Measurements from ENCODE around the gene CASP5.

The CASP5 gene

DNA sequence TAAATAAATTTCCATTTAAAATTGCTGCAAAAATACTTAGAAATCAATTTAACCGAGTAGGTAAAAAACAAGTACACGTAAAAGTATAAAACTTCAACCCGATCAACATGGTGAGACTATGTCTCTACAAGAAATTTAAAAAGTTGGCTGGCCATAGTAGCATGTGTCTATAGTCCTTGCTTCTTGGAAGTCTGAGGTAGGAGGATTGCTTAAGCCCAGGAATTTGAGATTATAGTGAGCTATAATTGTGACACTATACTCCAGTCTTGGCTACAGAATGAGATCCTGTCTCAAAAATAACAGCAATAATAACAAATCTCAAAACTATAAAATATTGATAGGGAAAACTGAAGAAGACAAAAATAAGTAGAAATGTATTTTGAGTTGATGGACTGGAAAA is 65.7 kb downstream of the CASP5 start:
- Histone ChIP-seq H4K20me1 (ENCODE audit: insufficient read depth, low read length) (peaks cover 4% of the 10 kb centered on the region; the same call in 1 of the 2 replicates), H2AFZ (ENCODE audit: low read depth, low read length) (no peak overlapping the region), H3K9me3 (ENCODE audit: insufficient read depth, low read length, severe bottlenecking) (peaks cover 2% of the 10 kb centered on the region), H3K4me1 (ENCODE audit: insufficient read depth, low read length) (peaks cover 5% of the 10 kb centered on the region; the same call in 1 of the 2 replicates), H3K4me3 (ENCODE audit: low read depth in 1 of 2, low read length in 2 of 2) (no peak overlapping the region), H3K36me3 (ENCODE audit: insufficient read depth, low read length) (peaks cover 44% of the 10 kb centered on the region), H3K27ac (ENCODE audit: low read length) (no peak overlapping the region), H3K9ac (ENCODE audit: low read depth, low read length) (no peak overlapping the region), H3K4me2 (ENCODE audit: insufficient read depth, low read length) (no peak overlapping the region), H3K79me2 (ENCODE audit: insufficient read depth, low read length) (peaks cover 84% of the 10 kb centered on the region), H3K27me3 (ENCODE audit: insufficient read depth, low read length, poor library complexity) (no peaks in the 10 kb centered on the region)
- TF ChIP-seq, protein P1, sequence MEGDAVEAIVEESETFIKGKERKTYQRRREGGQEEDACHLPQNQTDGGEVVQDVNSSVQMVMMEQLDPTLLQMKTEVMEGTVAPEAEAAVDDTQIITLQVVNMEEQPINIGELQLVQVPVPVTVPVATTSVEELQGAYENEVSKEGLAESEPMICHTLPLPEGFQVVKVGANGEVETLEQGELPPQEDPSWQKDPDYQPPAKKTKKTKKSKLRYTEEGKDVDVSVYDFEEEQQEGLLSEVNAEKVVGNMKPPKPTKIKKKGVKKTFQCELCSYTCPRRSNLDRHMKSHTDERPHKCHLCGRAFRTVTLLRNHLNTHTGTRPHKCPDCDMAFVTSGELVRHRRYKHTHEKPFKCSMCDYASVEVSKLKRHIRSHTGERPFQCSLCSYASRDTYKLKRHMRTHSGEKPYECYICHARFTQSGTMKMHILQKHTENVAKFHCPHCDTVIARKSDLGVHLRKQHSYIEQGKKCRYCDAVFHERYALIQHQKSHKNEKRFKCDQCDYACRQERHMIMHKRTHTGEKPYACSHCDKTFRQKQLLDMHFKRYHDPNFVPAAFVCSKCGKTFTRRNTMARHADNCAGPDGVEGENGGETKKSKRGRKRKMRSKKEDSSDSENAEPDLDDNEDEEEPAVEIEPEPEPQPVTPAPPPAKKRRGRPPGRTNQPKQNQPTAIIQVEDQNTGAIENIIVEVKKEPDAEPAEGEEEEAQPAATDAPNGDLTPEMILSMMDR (IDR thresholded peaks at IDR 0.05; ENCODE audit: borderline replicate concordance, extremely low read depth, low read length, poor library complexity, severe bottlenecking) = no peak
- TF ChIP-seq EZH2 (IDR thresholded peaks at IDR 0.05; ENCODE audit: borderline replicate concordance, low read depth, low read length, severe bottlenecking) = no peak
- ATAC-seq (ENCODE audit: insufficient read depth, low read depth) (no peak), DNase-seq (no peak)

GRCh38 chr11:104956528-104956927 is 66.4 kb downstream of the CASP5 start:
- Histone ChIP-seq H2AFZ (ENCODE audit: low read depth, low read length) (no peak overlapping the region), H3K79me2 (ENCODE audit: insufficient read depth, low read length) (peaks cover 77% of the 10 kb centered on the region), H3K4me3 (ENCODE audit: low read depth in 1 of 2, low read length in 2 of 2) (no peak overlapping the region), H3K9ac (ENCODE audit: low read depth, low read length) (no peak overlapping the region), H3K4me2 (ENCODE audit: insufficient read depth, low read length) (no peak overlapping the region), H3K4me1 (ENCODE audit: insufficient read depth, low read length) (peaks cover 5% of the 10 kb centered on the region; the same call in 1 of the 2 replicates), H3K36me3 (ENCODE audit: insufficient read depth, low read length) (peaks cover 44% of the 10 kb centered on the region), H3K27ac (ENCODE audit: low read length) (no peak overlapping the region), H4K20me1 (ENCODE audit: insufficient read depth, low read length) (peaks cover 4% of the 10 kb centered on the region; the same call in 1 of the 2 replicates), H3K9me3 (ENCODE audit: insufficient read depth, low read length, severe bottlenecking) (no peaks in the 10 kb centered on the region), H3K27me3 (ENCODE audit: insufficient read depth, low read length, poor library complexity) (no peaks in the 10 kb centered on the region)
- DNase-seq (no peak), ATAC-seq (ENCODE audit: insufficient read depth, low read depth) (no peak)
- TF ChIP-seq, protein P1 (IDR thresholded peaks at IDR 0.05; ENCODE audit: borderline replicate concordance, extremely low read depth, low read length, poor library complexity, severe bottlenecking) = no peak
- TF ChIP-seq EZH2 (IDR thresholded peaks at IDR 0.05; ENCODE audit: borderline replicate concordance, low read depth, low read length, severe bottlenecking) = no peak

- no peaks in the 10 kb centered on the region for H3K9me3 ChIP-seq (ENCODE audit: insufficient read depth, low read length, severe bottlenecking)
- H2AFZ ChIP-seq (ENCODE audit: low read depth, low read length) = no peak overlapping the region
- H3K4me3 ChIP-seq (ENCODE audit: low read depth in 1 of 2, low read length in 2 of 2) = no peak overlapping the region
- H3K4me1 ChIP-seq (ENCODE audit: insufficient read depth, low read length) = no peaks in the 10 kb centered on the region
- H3K36me3 ChIP-seq (ENCODE audit: insufficient read depth, low read length) = peaks cover 92% of the 10 kb centered on the region
- no peak overlapping the region for H3K27ac ChIP-seq (ENCODE audit: low read length)
- ATAC-seq (ENCODE audit: insufficient read depth, low read depth) (peak; percentile 78), DNase-seq (peak; percentile 26)
- TF ChIP-seq, protein P1 (IDR thresholded peaks at IDR 0.05; ENCODE audit: borderline replicate concordance, extremely low read depth, low read length, poor library complexity, severe bottlenecking) = peak; percentile 62
- TF ChIP-seq EZH2 (IDR thresholded peaks at IDR 0.05; ENCODE audit: borderline replicate concordance, low read depth, low read length, severe bottlenecking) = no peak
- H3K4me2 ChIP-seq (ENCODE audit: insufficient read depth, low read length) = no peak overlapping the region
- no peak overlapping the region for H3K9ac ChIP-seq (ENCODE audit: low read depth, low read length)
- H3K27me3 ChIP-seq (ENCODE audit: insufficient read depth, low read length, poor library complexity) = no peaks in the 10 kb centered on the region
- H3K79me2 ChIP-seq (ENCODE audit: insufficient read depth, low read length) = no peaks in the 10 kb centered on the region
- no peaks in the 10 kb centered on the region for H4K20me1 ChIP-seq (ENCODE audit: insufficient read depth, low read length)
These were observed 76.1 kb downstream of the CASP5 start for GRCh38 chr11:104946907-104947306.

Data from DND-41 (cell line).